Activated CD8-positive, alpha-beta memory T cell treated with anti-CD3 and anti-CD28 coated beads for 24 hours (primary cell): ENCODE measurements around the gene TBC1D25.
"Not testable (repeated sequence)": the region's sequence is repeated elsewhere in the genome, so short reads cannot be mapped to it uniquely, and the experiment has no call there.

Experiments used
- DNase-seq: peaks from one replicate; pipeline ENCODE4 v3.0.0-alpha.2; 2020

The TBC1D25 gene

DNA sequence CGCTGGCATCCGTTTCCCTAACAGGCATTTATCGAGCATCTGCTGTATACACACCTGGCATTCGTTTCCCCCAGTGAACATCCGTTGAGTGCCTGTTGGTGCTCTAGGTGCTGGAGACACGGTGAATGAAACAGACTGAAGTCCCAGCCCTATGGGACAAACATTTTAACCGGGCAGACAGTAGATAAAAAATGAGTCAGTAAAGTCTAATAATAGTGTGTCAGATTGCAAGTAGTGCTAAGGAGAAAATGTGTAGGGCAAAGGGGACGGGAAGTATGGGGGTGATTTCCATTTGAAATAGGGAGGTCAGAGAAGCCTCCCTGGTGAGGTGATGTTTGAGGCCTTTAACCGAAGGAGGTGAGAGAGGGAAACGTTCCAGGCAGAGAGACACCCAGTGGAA lies 23.2 kb upstream of the TBC1D25 start:
- DNase-seq = no peak

GRCh38 chrX:48516987-48517386 lies 22.5 kb upstream of the TBC1D25 start:
- no peak for DNase-seq

DNA sequence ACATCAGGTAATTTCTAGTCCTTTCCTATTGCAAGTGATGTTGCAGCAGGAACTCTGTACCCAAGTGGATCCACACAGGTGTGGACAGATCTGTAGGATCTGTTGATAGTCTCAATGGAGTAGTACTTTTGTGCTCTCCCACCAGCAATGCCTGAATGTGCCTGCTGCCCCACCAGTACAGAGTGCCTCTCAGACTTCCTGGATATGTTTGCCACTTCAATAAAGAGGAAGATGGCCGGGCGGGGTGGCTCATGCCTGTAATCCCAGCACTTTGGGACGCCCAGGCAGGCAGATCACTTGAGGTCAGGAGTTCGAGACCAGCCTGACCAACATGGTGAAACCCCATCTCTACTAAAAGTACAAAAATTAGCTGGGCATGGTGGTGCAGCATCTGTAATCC lies 20.0 kb upstream of the TBC1D25 start:
- DNase-seq = not testable (repeated sequence)

DNA sequence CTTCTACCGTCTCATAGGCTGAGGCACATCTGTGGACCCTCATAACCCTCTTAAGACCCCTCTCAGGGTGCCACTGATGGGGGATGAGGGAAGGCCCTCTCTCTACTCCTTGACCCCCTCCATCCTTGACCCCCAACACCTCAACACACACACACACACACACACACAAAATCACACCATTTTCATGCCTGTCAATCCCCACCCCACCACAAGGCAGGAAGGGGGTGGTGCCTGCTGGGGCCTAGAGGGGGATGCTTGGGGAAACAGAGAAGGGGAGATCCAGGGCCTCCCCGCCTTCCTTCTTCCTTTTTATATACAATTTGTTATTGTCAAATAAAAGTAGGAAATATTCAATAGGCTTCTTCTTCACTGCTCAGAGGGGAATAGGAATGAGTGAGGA lies 19.1 kb upstream of the TBC1D25 start:
- no peak for DNase-seq

- DNase-seq = no peak
These were observed 18.6 kb upstream of the TBC1D25 start for GRCh38 chrX:48520976-48521352.

- peak; percentile 94 for DNase-seq
These were observed 17.9 kb upstream of the TBC1D25 start, which contains the start of gene EBP for GRCh38 chrX:48521353-48522243. TSS of gene EBP (plus strand) at chrX:48521808. CDS start at chrX:48523772, 1,964 bp downstream.

GRCh38 chrX:48522291-48522690 lies 17.2 kb upstream of the TBC1D25 start:
- no peak for DNase-seq

GRCh38 chrX:48523682-48524081 lies 15.8 kb upstream of the TBC1D25 start:
- no peak for DNase-seq

DNA sequence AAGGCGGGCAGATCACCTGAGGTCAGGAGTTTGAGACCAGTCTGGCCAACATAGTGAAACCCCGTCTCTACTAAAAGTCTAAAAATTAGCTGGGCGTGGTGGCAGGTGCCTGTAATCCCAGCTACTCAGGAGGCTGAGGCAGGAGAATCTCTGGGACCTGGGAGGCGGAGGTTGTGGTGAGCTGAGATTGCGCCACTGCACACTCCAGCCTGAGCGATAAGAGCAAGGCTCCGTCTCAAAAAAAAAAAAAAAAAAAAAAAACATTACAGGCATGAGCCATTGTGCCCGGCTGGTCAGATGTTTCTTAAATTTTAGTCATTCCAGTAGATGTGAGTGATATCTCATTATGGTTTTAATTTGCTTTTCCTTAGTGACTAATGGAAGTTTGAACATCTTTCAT lies 13.7 kb upstream of the TBC1D25 start:
- not testable (repeated sequence) for DNase-seq

DNA sequence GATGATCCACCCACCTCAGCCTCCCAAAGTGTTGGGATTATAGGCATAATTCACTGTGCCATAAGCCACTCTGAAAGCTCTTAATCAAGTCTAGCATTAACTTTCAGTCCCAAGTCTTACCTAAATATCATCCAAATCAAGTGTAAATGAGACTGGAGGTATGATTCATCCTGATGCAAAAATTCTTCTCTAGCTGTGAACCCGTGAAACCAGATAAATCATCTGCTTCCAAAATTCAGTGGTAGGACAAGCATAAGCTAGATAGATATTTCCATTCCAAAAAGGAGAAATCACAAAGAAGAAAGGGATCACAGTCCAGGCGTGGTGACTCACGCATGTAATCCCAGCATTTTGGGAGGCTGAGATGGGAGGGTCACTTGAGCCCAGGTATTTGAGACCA lies 8.8 kb upstream of the TBC1D25 start:
- no peak for DNase-seq

GRCh38 chrX:48531358-48531959 lies 8.1 kb upstream of the TBC1D25 start:
- no peak for DNase-seq

GRCh38 chrX:48532161-48532560 lies 7.4 kb upstream of the TBC1D25 start:
- DNase-seq = no peak

- no peak for DNase-seq
These were observed 6.3 kb upstream of the TBC1D25 start for GRCh38 chrX:48533165-48533564.

DNA sequence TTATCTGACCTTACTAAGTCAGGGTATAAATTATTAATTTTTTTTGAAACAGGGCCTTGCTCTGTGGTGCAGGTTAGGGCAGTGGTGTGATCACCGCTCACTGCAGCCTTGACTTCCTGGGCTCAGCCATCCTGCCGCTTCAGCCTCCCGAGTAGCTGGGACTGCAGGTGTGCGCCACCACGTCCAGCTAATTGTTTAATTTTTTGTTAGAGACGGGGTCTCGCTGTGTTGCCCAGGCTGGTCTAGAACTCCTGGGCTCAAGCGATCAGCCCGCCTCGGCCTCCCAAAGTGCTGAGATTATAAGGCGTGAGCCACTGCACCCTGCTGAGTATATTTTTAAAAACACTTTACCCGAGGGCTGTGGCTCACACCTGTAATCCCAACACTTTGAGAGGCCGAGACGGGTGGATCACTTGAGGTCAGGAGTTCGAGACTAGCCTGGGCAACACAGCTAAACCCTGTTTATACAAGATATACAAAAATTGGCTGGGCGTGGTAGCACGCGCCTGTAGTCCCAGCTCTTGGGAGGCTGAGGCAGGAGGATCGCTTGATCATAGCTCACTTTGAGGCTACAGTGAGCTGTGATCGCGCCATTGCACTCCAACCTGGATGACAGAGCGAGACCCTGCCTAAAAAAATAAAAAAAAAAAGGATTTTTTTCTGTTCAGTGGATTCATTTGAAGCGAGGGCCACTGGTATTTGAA lies 721 bp upstream of the TBC1D25 start:
- DNase-seq = no peak

GRCh38 chrX:48540028-48540375 lies 488 bp downstream of the TBC1D25 start:
- DNase-seq = no peak

- no peak for DNase-seq
These were observed 966 bp downstream of the TBC1D25 start for GRCh38 chrX:48540480-48540879.

DNA sequence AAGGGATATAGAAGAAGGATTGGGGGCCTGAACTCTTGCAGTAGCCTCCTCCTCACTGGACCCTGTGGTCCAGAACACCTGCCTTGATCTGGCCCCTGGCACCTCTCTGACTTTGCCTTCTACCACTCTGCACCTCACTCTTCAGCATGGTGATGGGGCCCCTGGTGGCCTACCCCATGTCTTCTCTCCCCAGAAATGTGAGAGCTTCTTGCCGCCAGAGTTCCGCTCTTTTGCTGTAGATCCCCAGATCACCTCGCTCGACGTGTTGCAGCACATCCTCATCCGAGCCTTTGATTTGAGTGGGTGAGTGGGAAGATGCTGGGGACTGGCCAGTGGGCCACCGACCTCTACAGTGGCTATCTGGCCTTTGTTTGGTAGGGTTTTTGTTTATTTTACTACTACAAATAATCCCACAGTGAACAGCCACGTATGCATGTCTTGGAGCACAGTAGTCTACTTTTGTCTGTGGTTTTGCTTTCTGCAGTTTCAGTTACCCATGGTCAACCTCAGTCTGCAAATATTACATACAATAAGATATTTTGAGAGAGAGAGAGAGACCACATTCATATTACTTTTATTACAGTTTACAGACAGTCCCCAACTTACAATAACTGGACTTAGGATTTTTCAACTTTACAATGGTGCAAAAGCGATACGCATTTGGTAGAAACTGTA lies 1.8 kb downstream of the TBC1D25 start:
- no peak for DNase-seq

DNA sequence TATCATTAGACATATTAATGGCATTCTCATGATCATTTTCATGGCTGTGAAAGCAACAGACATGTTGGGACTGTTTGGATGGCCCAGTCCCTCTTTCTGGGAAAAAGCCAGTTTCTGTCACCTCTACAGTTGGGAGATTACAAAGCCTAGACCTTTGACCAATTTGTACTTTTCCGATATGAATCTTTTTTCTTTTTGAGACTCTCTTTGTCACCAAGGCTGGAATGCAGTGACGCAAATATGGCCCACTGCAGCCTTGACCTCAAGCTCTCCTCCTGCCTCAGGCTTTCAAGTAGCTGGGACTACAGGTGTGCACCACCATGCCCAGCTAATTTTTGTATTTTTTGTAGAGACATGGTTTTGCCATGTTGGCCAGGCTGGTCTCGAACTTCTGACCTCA lies 9.4 kb downstream of the TBC1D25 start:
- no peak for DNase-seq

DNA sequence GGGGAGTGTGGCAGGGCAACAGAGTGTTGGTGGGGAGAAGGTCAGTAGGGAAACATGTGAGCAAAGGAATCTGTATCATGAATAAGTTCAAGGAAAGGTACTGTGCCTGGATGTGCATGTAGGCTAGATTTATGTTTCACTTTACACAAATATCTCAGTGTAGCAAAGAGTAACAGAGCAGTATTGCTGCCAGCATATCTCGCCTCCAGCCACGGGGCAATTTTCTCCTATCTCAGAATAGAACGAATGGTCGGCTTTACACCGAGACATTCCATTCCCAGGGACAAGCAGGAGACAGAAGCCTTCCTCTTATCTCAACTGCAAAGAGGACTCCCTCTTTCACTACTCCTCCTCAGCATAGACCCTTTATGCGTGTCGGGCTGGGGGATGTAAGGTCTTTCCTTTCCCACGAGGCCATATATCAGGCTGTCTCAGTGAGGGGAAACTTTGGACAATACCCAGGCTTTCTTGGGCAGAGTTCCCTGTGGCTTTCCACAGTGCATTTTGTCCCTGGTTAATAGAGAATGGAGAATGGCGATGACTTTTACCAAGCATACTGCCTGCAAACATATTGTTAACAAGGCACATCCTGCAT lies 16.3 kb downstream of the TBC1D25 start:
- not testable (repeated sequence) for DNase-seq

DNA sequence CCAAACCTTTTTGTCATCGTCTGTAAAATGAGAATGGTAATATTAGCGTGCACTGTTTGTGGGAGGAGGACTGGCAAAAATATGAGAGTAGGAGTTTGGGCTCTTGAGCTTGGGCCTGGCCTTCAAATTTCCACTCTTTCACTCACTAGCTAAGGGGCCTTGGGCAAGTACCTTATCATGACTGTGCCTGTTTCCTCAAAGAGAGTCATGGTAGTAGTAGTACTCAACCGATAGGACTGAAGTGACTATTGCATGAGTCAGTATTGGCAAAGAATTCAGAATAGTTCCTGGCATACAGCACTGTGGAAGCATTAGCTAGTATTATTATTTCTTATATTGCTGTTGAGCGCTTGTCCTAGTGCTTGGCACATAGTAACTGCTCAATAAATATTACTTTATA lies 18.8 kb downstream of the TBC1D25 start:
- no peak for DNase-seq

GRCh38 chrX:48559636-48560035 lies 20.1 kb downstream of the TBC1D25 start:
- DNase-seq = no peak

DNA sequence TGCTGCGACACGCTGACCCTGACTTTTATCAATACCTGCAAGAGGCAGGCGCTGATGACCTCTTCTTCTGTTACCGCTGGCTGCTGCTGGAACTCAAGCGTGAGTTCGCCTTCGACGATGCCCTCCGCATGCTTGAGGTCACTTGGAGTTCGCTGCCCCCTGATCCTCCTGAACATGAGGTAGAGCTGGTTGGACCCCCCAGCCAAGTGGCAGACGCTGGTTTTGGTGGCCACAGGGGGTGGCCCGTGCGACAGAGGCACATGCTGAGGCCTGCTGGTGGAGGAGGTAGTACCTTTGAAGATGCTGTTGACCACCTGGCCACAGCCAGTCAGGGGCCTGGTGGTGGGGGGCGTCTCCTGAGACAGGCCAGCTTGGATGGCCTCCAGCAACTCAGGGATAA lies 20.5 kb downstream of the TBC1D25 start:
- DNase-seq = no peak

DNA sequence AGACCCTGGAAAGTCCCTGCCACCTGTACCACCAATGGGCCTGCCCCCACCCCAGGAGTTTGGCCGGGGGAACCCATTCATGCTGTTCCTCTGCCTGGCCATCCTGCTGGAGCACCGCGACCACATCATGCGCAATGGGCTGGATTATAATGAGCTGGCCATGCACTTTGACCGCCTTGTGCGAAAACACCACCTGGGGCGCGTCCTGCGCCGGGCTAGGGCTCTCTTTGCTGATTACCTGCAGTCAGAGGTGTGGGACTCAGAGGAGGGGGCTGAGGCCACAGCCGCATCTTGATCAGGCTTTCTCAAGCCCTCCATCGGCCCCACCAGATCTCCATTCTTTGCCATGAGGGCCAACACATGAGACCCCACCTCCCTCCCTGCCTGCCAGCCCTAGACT lies 21.2 kb downstream of the TBC1D25 start:
- DNase-seq = no peak
